Gastroesophageal sphincter (tissue), 4 donors: ENCODE measurements around the gene MED10. TPM values are rescaled to one million over a fixed set of nuclear protein-coding genes. Genes with fewer than 3 reads are reported as not detected.
"Not testable (repeated sequence)": the region's sequence is repeated elsewhere in the genome, so short reads cannot be mapped to it uniquely, and the experiment has no call there.

ENCODE experiments used
- ATAC-seq: fragments of 150-250 bp; one replicate; pipeline ENCODE4 v1.9.1; 2016; ENCODE audit warnings: mild to moderate bottlenecking, moderate library complexity
- H3K27ac ChIP-seq, 4 donors: fragments of 200-600 bp; sonication (generic) in 3 of 4; 1 replicate in 3 of 4; 2 replicates in 1 of 4; pipeline ENCODE4 v1.5.1; 2016 to 2019
- H3K27me3 ChIP-seq: fragments of 200-600 bp; sonication (generic); one replicate; pipeline ENCODE4 v1.5.1; 2019
- H3K36me3 ChIP-seq, 2 donors: fragments of 200-600 bp; sonication (generic); one replicate each; pipeline ENCODE4 v1.5.1; 2019; ENCODE audit warnings: control low read depth in 1 of 2
- H3K4me1 ChIP-seq, 3 donors: fragments of 200-600 bp; sonication (generic); 1 replicate in 2 of 3; 2 replicates in 1 of 3; pipeline ENCODE4 v1.5.1; 2016 to 2019; ENCODE audit warnings: control low read depth in 2 of 3
- H3K4me3 ChIP-seq, 2 donors: fragments of 200-600 bp; sonication (generic); one replicate each; pipeline ENCODE4 v1.5.1; 2019; ENCODE audit warnings: mild to moderate bottlenecking in 1 of 2, moderate library complexity in 1 of 2
- H3K9me3 ChIP-seq, 3 donors: fragments of 200-600 bp; sonication (generic); one replicate each; pipeline ENCODE4 v1.5.1; 2017 to 2019; ENCODE audit warnings: control low read depth in 2 of 3
- EP300 ChIP-seq: sonication (generic); formaldehyde crosslinking; IDR thresholded peaks from one replicate; pipeline ENCODE4 v1.6.1; 2017; ENCODE audit warnings: antibody characterized with exemption, mild to moderate bottlenecking
- POLR2A ChIP-seq, 2 donors: fragments of 450-650 bp; IDR thresholded peaks; one replicate each; pipeline ENCODE4 v1.6.1; 2017; ENCODE audit warnings: antibody characterized with exemption in 2 of 2, mild to moderate bottlenecking in 2 of 2, moderate library complexity in 1 of 2
- POLR2AphosphoS5 ChIP-seq: sonication (generic); formaldehyde crosslinking; IDR thresholded peaks from one replicate; pipeline ENCODE4 v1.6.1; 2017; ENCODE audit warnings: antibody characterized with exemption
- WGBS, 2 donors: methylation state at CpG; one replicate each; pipeline ENCODE4 v1.1.5; 2018; ENCODE audit warnings: low coverage in 1 of 2; 5-methylcytosine and 5-hydroxymethylcytosine counted together
- total RNA-seq, 4 donors: library from RNA; depleted of rRNA; stranded (reverse); fragments of >200 nt; gene quantifications; one replicate each; pipeline ENCODE4 v1.1.0, GENCODE V29; 2016
- TF ChIP-seq, protein P1 (sequence below), 4 experiments: fragments of 200-600 bp in 2 of 4; fragments of 450-650 bp in 2 of 4; sonication (generic) in 1 of 4; IDR thresholded peaks; one replicate each; pipeline ENCODE4 v1.5.1; 2017 to 2019; ENCODE audit warnings: antibody characterized with exemption in 4 of 4, mild to moderate bottlenecking in 2 of 4, moderate library complexity in 2 of 4

MED10 gene
- total RNA-seq, 4 donors from 2014 or later: 27.2 to 39.7 (median 34.0) TPM

DNA sequence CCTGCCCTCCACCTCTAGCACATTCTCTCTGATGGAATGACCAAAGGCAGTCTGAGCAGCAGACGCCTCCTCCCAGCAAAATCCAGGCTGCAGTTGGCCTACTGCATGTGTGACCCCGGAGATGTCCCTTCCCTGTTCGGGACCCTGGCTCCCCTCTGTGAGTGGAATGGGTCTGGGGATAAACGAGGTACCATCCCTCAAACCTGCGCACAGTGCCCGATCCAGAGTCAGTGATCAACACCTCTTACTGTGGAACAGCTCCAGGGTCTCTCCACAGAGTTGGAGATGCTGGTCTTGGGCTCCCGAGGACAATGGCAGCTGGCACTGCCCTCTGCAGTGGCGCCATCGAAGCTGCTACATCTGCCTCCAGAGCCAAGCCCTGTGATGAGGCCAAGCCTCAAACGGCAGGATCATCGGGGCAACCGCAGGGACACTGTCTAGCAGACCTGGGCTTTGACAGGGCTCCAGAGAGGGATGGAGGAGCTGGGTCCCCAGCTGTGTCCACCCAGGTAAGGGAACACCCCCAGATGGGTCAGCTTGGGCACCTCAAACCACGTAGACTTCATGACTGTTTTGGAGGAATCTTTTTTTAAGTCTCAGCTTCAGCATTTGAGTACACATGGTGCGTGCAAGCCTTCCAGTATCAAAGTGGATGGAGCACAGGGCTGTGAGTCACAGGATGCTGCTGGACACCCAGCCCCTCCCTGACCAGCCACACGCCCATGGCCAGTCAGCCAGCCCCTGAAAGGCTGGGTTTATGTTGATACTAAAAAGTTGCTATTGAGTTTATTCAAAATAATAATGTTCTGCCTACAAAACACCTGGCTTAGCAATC is 13.0 kb downstream of the MED10 start:
- H3K4me1 ChIP-seq: no peaks in the 10 kb centered on the region
- TF ChIP-seq EP300: no peak
- H3K27me3 ChIP-seq: no peaks in the 10 kb centered on the region
- H3K9me3 ChIP-seq: no peaks in the 10 kb centered on the region
- no peak overlapping the region for H3K27ac ChIP-seq
- no peak overlapping the region for H3K4me3 ChIP-seq
- WGBS, 2 donors: 74% methylated on average over 4 of the region's 15 CpGs; no CpG with 5 or more reads in 1 of the 2 donors
- H3K36me3 ChIP-seq: peaks cover 0 to 78% of the 10 kb centered on the region in 2 donors
- ATAC-seq: no peak

DNA sequence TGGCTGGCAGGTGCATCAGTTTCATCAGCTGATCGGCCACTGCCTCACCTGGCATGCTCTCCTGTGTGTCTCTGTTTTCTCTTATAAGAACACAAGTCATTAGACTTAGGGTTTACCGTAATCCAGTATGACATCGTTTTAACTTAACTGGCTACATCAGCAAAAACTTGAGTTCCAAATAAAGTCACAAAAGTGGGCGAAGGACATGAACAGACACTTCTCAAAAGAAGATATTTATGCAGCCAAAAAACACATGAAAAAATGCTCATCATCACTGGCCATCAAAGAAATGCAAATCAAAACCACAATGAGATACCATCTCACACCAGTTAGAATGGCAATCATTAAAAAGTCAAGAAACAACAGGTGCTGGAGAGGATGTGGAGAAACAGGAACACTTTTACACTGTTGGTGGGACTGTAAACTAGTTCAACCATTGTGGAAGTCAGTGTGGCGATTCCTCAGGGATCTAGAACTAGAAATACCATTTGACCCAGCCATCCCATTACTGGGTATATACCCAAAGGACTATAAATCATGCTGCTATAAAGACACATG is 14.8 kb downstream of the MED10 start:
- not testable (repeated sequence) for H3K4me3 ChIP-seq, ATAC-seq, H3K27ac ChIP-seq, H3K4me1 ChIP-seq, H3K27me3 ChIP-seq, H3K9me3 ChIP-seq
- peaks cover 0 to 76% of the 10 kb centered on the region in 2 donors for H3K36me3 ChIP-seq
- WGBS, 2 donors: 91% methylated on average over 4 of the region's 5 CpGs; no CpG with 5 or more reads in 1 of the 2 donors

DNA sequence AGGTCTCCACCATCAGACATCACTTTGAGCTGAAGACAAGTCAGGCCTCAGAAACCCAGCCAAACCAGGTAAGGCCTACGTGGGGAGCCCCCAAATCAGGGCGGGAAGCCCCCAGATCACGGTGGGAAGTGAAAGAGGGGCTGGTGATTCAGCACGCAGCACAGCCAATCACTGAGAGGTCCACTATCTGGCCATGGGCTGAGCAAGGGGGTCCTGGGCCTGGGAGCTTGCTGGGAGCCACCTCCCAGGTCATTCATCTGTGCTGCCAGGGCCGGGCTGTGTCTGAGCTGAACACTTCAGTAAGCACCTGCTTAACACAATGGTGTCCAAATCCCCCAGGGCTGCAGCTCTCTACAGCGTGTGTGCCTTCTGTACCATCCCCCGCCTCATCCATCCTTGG is 15.5 kb downstream of the MED10 start:
- H3K27ac ChIP-seq: no peak overlapping the region
- no peak for ATAC-seq
- H3K4me3 ChIP-seq: no peak overlapping the region
- H3K9me3 ChIP-seq: no peaks in the 10 kb centered on the region
- no peaks in the 10 kb centered on the region for H3K27me3 ChIP-seq
- TF ChIP-seq, protein P1, sequence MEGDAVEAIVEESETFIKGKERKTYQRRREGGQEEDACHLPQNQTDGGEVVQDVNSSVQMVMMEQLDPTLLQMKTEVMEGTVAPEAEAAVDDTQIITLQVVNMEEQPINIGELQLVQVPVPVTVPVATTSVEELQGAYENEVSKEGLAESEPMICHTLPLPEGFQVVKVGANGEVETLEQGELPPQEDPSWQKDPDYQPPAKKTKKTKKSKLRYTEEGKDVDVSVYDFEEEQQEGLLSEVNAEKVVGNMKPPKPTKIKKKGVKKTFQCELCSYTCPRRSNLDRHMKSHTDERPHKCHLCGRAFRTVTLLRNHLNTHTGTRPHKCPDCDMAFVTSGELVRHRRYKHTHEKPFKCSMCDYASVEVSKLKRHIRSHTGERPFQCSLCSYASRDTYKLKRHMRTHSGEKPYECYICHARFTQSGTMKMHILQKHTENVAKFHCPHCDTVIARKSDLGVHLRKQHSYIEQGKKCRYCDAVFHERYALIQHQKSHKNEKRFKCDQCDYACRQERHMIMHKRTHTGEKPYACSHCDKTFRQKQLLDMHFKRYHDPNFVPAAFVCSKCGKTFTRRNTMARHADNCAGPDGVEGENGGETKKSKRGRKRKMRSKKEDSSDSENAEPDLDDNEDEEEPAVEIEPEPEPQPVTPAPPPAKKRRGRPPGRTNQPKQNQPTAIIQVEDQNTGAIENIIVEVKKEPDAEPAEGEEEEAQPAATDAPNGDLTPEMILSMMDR (IDR thresholded peaks at IDR 0.05): no peak
- TF ChIP-seq EP300: no peak
- no peak for TF ChIP-seq POLR2AphosphoS5
- no peak for TF ChIP-seq POLR2A (IDR thresholded peaks at IDR 0.05)
- no peaks in the 10 kb centered on the region for H3K4me1 ChIP-seq
- H3K36me3 ChIP-seq: peaks cover 0 to 76% of the 10 kb centered on the region in 2 donors
- 85 to 95% methylated on average over 3 of the region's 7 CpGs for WGBS, 2 donors

DNA sequence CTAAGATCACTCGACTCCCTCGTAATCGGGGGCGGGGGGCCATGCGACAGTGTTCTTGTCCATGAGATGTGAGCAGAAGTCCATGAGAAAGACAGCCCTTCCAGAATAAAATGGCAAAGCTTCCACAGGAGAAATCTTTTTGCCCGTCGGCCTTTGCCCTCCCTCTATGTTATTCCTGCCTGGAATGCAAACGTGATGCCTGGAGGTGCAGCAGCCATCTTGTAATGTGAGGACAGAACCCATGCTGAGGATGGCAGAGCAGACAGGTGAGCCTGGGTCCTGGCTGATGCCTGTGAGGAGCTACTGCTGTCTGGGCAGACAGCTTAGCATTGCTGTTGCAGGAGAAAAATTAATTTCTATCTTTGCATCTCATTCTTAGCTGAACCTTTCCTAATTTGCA is 17.2 kb downstream of the MED10 start:
- no peaks in the 10 kb centered on the region for H3K9me3 ChIP-seq
- WGBS, 2 donors: no CpG with 5 or more reads among the region's 8 CpGs
- no peaks in the 10 kb centered on the region for H3K27me3 ChIP-seq
- H3K4me3 ChIP-seq: no peak overlapping the region
- peaks cover 0 to 70% of the 10 kb centered on the region in 2 donors for H3K36me3 ChIP-seq
- no peak overlapping the region for H3K27ac ChIP-seq
- H3K4me1 ChIP-seq: no peaks in the 10 kb centered on the region
- no peak for ATAC-seq
- TF ChIP-seq POLR2A (IDR thresholded peaks at IDR 0.05): no peak
- TF ChIP-seq POLR2AphosphoS5: no peak
- TF ChIP-seq, protein P1 (IDR thresholded peaks at IDR 0.05): no peak
- TF ChIP-seq EP300: no peak

DNA sequence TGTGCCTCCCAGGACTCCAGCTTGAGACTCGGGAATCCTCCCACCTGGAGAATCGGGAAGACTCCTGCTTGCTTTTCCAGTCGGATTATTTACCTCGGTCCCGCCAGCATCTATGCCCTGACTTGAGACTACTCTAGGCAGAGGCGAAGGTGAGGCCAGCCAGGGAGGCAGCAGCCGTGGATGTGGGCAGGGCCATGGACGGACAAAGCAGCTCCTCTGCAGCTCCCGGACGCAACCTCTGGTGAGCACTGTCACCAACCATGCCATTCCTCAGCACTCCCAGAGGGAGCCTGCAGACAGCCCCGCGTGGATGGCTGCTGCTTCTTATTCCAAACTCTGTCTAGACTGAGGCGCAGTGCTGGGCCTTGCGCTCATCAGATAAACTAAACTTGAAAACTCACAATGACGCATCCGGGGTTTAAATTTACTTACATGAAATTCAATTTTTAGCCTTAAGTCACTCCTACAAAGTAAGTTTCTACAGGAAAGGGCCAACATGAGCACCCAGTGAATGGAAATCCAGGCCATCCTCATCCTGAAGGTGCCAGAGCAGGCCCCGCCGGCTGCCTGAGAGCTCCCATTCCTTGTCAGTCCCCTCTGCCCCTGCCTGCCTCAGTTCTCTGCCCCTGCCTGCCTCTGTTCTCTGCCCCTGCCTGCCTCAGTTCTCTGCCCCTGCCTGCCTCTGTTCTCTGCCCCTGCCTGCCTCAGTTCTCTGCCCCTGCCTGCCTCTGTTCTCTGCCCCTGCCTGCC is 17.8 kb downstream of the MED10 start:
- Histone ChIP-seq H3K27ac (no peak overlapping the region), H3K9me3 (no peaks in the 10 kb centered on the region), H3K4me1 (no peaks in the 10 kb centered on the region), H3K4me3 (no peak overlapping the region), H3K27me3 (no peaks in the 10 kb centered on the region), H3K36me3 (peaks cover 0 to 64% of the 10 kb centered on the region in 2 donors)
- 84% methylated on average over 10 to 18 of the region's 18 CpGs for WGBS, 2 donors
- ATAC-seq: no peak
- TF ChIP-seq EP300 (no peak), POLR2AphosphoS5 (no peak), POLR2A (IDR thresholded peaks at IDR 0.05) (no peak)
- TF ChIP-seq, protein P1 (IDR thresholded peaks at IDR 0.05): no peak
